Fibroblast of skin of right quadriceps (primary cell): ENCODE measurements around the gene SLN.

Experiments
- DNase-seq: peaks from one replicate; pipeline ENCODE4 v3.0.0-alpha.2; 2013

Gene SLN

GRCh38 chr11:107682171-107682570, 29.7 kb downstream of the SLN start:
- no peak for DNase-seq

GRCh38 chr11:107679255-107680024, 32.4 kb downstream of the SLN start:
- no peak for DNase-seq

GRCh38 chr11:107678632-107678971, 33.3 kb downstream of the SLN start:
- DNase-seq, result no peak

GRCh38 chr11:107677924-107678631, 33.8 kb downstream of the SLN start:
- DNase-seq, result no peak

GRCh38 chr11:107676336-107677057, 35.4 kb downstream of the SLN start:
- no peak for DNase-seq

GRCh38 chr11:107675902-107676301, 36.0 kb downstream of the SLN start:
- DNase-seq, result no peak

GRCh38 chr11:107669893-107670601, 41.8 kb downstream of the SLN start:
- no peak for DNase-seq

GRCh38 chr11:107669191-107669740, 42.6 kb downstream of the SLN start:
- DNase-seq, result no peak

GRCh38 chr11:107666911-107667613, 44.8 kb downstream of the SLN start:
- DNase-seq, result no peak

- no peak for DNase-seq
Observed at GRCh38 chr11:107665018-107665417, 46.8 kb downstream of the SLN start.

- no peak for DNase-seq
Observed at GRCh38 chr11:107661656-107662055, 50.2 kb downstream of the SLN start.

GRCh38 chr11:107660066-107660465, 51.8 kb downstream of the SLN start:
- DNase-seq, result no peak

- DNase-seq, result no peak
Observed at GRCh38 chr11:107659310-107659709, 52.5 kb downstream of the SLN start.
